ENCODE data around the gene CFAP20DC. TPM values are rescaled to one million over a fixed set of nuclear protein-coding genes. Genes with fewer than 3 reads are reported as not detected.
"Not testable (repeated sequence)": the region's sequence is repeated elsewhere in the genome, so short reads cannot be mapped to it uniquely, and the experiment has no call there.

CFAP20DC gene
- total RNA-seq (2014; rRNA removed; shearing (Covaris generic)), result not detected in 2 replicates

- no peak for DNase-seq (ENCODE audit: low read depth)
Measured at GRCh38 chr3:59049671-59050331, at the start of gene CFAP20DC. CFAP20DC (minus strand) TSS chr3:59050025; CDS start chr3:59049631, 394 bp downstream.

- DNase-seq (ENCODE audit: low read depth), result not testable (repeated sequence)
Measured at GRCh38 chr3:59098516-59098915, 48.7 kb upstream of the CFAP20DC start.

GRCh38 chr3:59094446-59094845, 44.6 kb upstream of the CFAP20DC start:
- DNase-seq (ENCODE audit: low read depth), result no peak

- DNase-seq (ENCODE audit: low read depth), result no peak
Measured at GRCh38 chr3:59093521-59093920, 43.7 kb upstream of the CFAP20DC start.

GRCh38 chr3:59088761-59089160, 38.9 kb upstream of the CFAP20DC start:
- DNase-seq (ENCODE audit: low read depth), result no peak

GRCh38 chr3:59085976-59086375, 36.2 kb upstream of the CFAP20DC start:
- DNase-seq (ENCODE audit: low read depth), result no peak

- no peak for DNase-seq (ENCODE audit: low read depth)
Measured at GRCh38 chr3:59084583-59084982, 34.8 kb upstream of the CFAP20DC start.

- no peak for DNase-seq (ENCODE audit: low read depth)
Measured at GRCh38 chr3:59082106-59082505, 32.3 kb upstream of the CFAP20DC start.

GRCh38 chr3:59081071-59081470, 31.2 kb upstream of the CFAP20DC start:
- no peak for DNase-seq (ENCODE audit: low read depth)

- no peak for DNase-seq (ENCODE audit: low read depth)
Measured at GRCh38 chr3:59079962-59080361, 30.1 kb upstream of the CFAP20DC start.

GRCh38 chr3:59074764-59075163, 24.9 kb upstream of the CFAP20DC start:
- no peak for DNase-seq (ENCODE audit: low read depth)

- DNase-seq (ENCODE audit: low read depth), result peak; percentile 24
Measured at GRCh38 chr3:59072681-59073080, 22.9 kb upstream of the CFAP20DC start.

GRCh38 chr3:59069838-59070237, 20.0 kb upstream of the CFAP20DC start:
- no peak for DNase-seq (ENCODE audit: low read depth)

- DNase-seq (ENCODE audit: low read depth), result no peak
Measured at GRCh38 chr3:59065240-59065639, 15.4 kb upstream of the CFAP20DC start.

- no peak for DNase-seq (ENCODE audit: low read depth)
Measured at GRCh38 chr3:59064728-59065127, 14.9 kb upstream of the CFAP20DC start.

- no peak for DNase-seq (ENCODE audit: low read depth)
Measured at GRCh38 chr3:59064276-59064675, 14.5 kb upstream of the CFAP20DC start.

GRCh38 chr3:59056706-59057105, 6.9 kb upstream of the CFAP20DC start:
- peak; percentile 74 for DNase-seq (ENCODE audit: low read depth)

GRCh38 chr3:59052803-59053411, 3.1 kb upstream of the CFAP20DC start:
- peak; percentile 39 for DNase-seq (ENCODE audit: low read depth)

GRCh38 chr3:59050811-59051414, 1.1 kb upstream of the CFAP20DC start:
- DNase-seq (ENCODE audit: low read depth), result not testable (repeated sequence)

- DNase-seq (ENCODE audit: low read depth), result no peak
Measured at GRCh38 chr3:59046839-59047238, 3.0 kb downstream of the CFAP20DC start.

GRCh38 chr3:59043391-59043790, 6.4 kb downstream of the CFAP20DC start:
- DNase-seq (ENCODE audit: low read depth), result no peak

- DNase-seq (ENCODE audit: low read depth), result no peak
Measured at GRCh38 chr3:59040902-59041301, 8.9 kb downstream of the CFAP20DC start.

GRCh38 chr3:59027607-59028006, 22.2 kb downstream of the CFAP20DC start:
- no peak for DNase-seq (ENCODE audit: low read depth)
